ENCODE measurements around the gene SDK1.
"Not testable (repeated sequence)": the region's sequence is repeated elsewhere in the genome, so short reads cannot be mapped to it uniquely, and the experiment has no call there.

Gene SDK1

GRCh38 chr7:3942276-3942675, 641.2 kb downstream of the SDK1 start:
- no peak for DNase-seq

DNA sequence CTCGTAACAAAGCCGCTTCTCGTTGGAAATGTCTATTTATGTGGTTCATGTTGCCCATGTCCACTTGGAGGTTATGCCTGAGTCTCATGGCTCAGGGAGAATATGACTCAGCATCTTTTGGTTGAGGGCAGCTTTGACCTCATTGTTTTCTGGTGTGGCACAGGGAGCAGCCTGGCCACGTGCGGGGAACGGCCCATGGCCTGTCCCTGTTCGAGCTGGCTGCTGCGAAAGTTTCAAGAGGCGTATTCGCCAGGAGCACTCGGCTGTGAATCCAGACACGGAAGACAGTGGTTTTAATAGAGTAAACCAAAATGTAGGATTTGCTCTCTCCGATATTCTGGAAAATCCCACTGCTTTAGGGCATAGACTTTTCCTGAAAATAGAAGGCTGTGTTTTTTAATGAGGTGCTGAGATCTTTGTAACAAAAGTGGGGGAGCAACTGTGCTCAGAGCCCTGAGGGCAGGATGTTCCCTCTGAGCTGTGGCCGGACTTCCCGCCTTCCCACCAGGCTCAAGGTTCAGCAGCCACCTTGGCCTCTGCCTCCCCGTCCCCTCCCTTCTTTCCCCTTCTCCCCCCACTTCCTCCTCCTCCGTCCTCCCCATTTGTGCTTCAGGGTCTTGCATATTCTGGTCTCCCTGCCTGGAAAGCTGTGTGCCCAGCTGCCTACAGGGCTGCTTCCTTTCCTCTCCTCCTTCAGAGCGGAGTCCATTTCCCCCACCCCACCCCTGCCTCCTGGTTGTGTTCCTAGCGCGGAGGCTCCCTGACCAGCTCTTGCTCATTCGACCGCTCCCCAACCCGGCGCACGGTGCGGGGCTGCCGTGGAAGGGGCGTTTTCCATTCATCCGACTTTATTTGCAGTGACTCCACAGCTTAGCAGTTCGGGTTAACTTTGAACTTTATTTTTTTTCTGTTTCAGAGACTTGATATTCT, 642.0 kb downstream of the SDK1 start:
- DNase-seq: no peak

DNA sequence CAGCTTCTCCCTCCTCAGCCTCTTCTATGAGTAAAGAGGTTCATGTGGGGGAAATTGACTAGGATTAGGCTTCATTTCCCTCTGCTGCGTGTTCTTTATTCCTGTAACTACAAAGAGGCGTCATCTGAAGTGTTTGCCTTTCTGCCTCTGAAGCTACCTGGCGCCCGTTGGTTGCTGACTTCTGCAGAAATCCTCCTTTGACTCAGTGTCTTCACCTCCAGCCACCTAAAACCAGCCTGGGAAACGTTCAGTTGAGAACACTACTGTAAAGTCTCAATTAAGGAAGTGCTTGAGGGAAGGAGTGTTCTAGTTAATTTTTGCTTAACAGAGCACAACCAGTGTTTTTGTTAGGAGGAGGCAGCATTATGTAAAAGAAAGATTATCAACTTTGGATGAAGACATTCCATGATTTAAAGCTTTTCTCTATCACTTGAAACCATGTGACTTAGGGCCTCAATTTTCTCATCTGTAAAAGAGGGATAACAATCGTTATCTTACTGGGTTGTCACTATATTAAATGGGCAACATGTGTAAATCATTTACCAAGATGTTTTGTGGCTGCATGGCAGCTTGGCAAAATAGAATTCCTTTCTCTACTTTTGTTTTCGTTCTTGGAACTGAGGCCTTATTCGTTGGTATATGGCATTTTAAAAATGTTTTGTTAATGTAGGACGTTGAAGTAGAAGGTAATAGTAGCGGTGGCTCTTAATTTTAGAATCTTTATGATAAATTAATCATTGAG, 642.9 kb downstream of the SDK1 start:
- DNase-seq: no peak

DNA sequence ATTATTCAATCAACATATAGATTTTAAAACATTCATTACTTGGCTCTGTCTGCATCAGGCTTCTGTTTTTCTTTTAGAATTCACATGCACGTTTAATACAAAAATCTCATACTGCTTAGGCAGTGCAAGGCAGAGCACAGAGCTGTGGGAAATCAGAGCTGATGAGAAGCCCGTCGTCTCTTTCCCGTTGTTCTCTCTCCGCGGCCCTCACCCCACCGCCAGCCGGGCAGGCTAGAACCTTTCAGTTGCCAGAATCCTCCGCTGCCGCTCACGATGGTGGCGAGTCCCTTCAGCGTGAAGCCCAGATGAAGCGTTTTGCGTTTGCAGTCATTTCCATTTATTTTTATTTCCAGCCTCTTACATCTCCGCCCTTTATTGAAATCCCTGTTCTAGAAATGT, 648.2 kb downstream of the SDK1 start:
- no peak for DNase-seq

DNA sequence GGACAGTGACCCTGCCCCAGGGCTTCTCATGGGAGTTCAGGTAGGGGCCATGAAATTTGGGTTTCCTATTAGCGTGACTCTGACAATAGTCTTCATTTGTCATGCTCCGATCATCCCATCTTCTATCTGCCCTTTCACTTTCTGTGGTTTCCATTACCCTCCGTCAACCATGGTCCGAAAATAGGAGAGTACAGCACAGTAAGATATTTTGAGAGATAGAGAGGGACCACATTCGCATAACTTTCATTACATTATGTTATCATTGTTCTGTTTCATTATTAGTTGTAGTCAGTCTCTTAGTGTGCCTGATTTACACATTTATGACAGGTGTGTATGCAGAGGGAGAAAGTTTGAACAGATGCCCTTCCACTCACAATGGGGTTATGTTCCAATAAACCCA, 649.2 kb downstream of the SDK1 start:
- DNase-seq: no peak

- DNase-seq: no peak
Observed at GRCh38 chr7:3951316-3952055, 650.4 kb downstream of the SDK1 start.

GRCh38 chr7:3953133-3953532, 652.1 kb downstream of the SDK1 start:
- DNase-seq: no peak

- DNase-seq: no peak
Observed at GRCh38 chr7:3953946-3954345, 652.9 kb downstream of the SDK1 start.

GRCh38 chr7:3955026-3955425, 654.0 kb downstream of the SDK1 start:
- no peak for DNase-seq

GRCh38 chr7:3955751-3956696, 655.0 kb downstream of the SDK1 start:
- DNase-seq: no peak

GRCh38 chr7:3956949-3957348, 655.9 kb downstream of the SDK1 start:
- no peak for DNase-seq

- no peak for DNase-seq
Observed at GRCh38 chr7:3957472-3958108, 656.5 kb downstream of the SDK1 start.

DNA sequence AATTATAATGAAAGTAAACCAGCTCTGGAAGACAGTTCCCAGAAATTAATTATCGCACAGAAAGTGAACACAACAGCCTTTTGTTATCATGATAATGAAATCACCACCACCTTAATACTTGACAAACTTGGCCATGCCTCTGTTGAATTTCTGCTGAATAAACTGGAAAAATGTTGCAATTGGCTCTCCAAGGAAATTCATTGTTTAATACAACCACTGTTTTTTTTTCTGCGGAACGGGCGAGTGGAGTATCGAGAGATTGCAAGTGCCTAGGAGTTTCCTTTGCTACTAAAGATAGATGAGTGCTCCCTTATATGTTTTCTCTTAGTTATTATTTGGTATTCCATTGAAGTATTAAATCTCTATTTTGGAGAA, 657.0 kb downstream of the SDK1 start:
- no peak for DNase-seq

GRCh38 chr7:3959364-3959763, 658.3 kb downstream of the SDK1 start:
- DNase-seq: no peak

DNA sequence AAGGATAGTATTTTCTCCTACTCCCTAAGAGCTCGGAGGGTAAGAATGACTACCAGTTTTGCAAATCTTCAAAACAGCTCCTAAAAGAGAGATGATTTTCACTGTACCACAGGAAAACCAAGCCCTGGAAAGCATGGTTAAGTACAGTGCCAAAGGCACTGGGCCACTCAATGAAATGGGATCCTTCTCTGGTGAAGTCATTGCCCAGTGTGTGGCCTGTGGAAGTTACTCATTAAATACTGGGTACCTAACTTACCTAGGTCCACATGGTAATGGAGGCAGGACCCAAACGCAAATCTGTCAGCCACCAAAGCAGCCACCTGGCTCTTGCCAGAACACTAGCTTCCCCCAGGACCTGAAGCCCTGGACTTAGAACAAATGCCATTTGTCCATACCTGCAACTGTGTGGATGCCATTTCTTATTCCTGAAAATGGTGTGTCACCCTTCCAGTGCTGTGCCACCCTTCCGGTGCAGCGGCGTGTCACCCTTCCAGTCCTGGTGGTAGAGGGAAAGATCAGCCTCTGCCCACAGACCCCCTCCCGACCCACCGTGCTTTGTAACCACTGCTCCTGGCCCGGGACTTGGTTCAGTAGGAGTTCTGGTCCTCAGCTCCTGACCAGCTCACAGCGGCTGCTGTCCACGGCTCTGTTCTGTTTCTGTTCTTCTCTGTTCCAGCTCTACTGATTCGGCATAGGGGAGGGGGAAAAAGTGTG, 659.2 kb downstream of the SDK1 start:
- no peak for DNase-seq

DNA sequence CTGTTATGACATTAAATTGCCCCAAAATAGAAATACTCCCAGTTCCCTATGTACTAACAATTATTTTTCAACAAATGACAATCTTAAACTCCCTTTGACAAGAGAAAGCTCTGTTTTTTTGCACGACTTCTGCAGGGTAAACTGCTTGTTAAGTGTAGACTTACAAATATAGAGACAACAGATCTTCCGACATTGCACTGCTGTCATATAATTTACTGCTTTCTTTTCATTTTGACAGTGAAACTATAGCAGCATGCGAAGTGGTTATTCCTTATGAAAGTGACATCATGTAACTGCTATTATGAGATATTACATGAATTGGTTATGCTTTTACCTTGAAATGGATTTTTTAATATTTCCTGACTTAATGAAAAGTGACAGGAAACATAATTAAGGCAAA, 659.9 kb downstream of the SDK1 start:
- DNase-seq: no peak

DNA sequence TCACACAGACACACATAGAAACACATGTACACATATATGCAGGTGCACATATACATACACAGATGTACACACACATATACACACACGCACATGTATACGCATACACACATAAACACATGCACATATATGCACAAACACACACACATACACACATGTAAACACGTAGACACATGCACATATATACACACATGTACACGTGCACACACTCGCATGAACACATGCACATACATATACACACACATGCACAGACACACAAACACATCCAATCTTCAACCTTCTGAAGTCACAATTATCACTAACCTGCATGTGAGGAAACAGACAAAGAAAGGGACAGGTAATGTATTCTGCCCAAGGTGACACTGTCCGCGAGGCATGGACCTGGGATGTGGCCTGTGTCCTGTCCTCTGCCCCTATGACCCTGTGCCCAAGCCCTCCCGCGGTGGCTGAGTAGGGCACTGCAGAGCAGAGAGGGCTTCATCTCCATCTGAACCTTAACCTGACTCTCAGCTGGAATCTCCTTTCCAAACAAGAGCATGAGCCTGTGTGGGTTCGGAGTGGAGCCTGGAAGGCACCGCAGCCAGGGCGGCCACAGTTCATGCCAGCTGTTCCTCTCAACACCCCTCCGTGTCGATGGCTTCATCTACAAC, 660.9 kb downstream of the SDK1 start:
- DNase-seq: no peak

DNA sequence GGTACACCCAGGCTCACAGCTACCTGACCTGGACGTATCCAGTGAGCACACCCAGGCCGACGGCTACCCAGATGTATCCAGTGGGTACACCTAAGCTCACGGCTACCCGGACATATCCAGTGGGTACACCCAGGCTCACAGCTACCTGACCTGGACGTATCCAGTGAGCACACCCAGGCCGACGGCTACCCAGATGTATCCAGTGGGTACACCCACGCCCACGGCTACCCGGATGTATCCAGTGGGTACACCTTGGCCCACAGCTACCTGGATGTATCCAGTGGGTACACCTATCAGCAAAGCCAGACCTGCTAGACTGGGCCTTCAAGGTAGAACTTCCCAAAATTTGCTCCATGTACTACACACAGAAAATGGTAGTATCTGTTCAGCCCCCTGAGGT, 662.7 kb downstream of the SDK1 start:
- DNase-seq: not testable (repeated sequence)

GRCh38 chr7:3964980-3965606, 664.0 kb downstream of the SDK1 start:
- no peak for DNase-seq

DNA sequence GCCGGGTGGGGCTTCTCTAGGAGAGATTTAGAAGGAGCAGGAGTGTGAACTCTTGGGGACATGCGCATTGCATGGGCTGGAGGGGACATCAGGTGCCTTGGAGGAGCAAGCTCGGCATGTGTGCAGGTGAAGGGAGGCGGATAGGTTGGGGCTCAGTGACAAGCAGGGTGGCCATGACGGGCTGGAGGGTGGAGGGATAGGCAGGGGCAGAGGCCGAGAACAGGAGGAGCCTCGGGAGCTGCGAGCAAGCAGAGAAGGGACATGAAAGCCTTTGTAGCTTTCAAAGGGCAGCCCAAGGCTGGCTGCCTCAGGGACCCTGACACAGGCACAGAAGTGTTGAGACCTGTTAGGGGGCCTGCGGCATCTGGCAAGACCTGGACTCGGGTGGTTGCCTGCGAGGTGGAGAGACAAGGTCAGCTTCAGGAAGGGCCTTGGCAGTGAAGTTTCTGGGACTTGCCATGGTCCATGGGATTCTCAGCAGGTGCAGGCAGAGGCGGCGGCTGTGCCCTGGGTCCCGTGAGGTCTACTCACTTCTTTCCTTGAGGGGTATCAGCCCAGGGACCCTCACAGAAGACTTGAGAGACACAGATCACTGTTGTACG, 664.8 kb downstream of the SDK1 start:
- DNase-seq: no peak
